Mesenteric fat pad (tissue), 1 donor: Measurements from ENCODE around the gene BRINP2. TPM values are rescaled to one million over a fixed set of nuclear protein-coding genes. Genes with fewer than 3 reads are reported as not detected.
"Not testable (repeated sequence)": the region's sequence is repeated elsewhere in the genome, so short reads cannot be mapped to it uniquely, and the experiment has no call there.

Experiments
- DNase-seq: peaks from one replicate; pipeline ENCODE4 v3.0.0-alpha.2; 2020; ENCODE audit warnings: low spot score
- total RNA-seq: library from RNA; stranded (reverse); fragmentation: NEBNext Ultra II Directional; extraction: Animal tissue kit (Norgen Biotek cat#: 25700); gene quantifications from one replicate; pipeline ENCODE4 v1.2.1, GENCODE V29; 2021
- donor health status: DM: yes; HTN: yes; CAD: no.

Gene BRINP2
- total RNA-seq, 1 donor from 2014 or later = not detected

- DNase-seq = no peak
Measured at GRCh38 chr1:177310326-177310725, 139.6 kb downstream of the BRINP2 start.

GRCh38 chr1:177311111-177311510 is 140.4 kb downstream of the BRINP2 start:
- no peak for DNase-seq

- no peak for DNase-seq
Measured at GRCh38 chr1:177311586-177311985, 140.8 kb downstream of the BRINP2 start.

- DNase-seq = no peak
Measured at GRCh38 chr1:177315261-177315660, 144.5 kb downstream of the BRINP2 start.

- no peak for DNase-seq
Measured at GRCh38 chr1:177315761-177316160, 145.0 kb downstream of the BRINP2 start.

GRCh38 chr1:177321434-177321833 is 150.7 kb downstream of the BRINP2 start:
- DNase-seq = not testable (repeated sequence)

GRCh38 chr1:177328251-177328650 is 157.5 kb downstream of the BRINP2 start:
- DNase-seq = no peak

GRCh38 chr1:177329871-177330270 is 159.1 kb downstream of the BRINP2 start:
- no peak for DNase-seq

Other genes starting within 250 kb of the BRINP2 start
- 0.32 TPM for gene ASTN1, start 6.2 kb upstream of the BRINP2 start, total RNA-seq